Muscle layer of colon (tissue), 2 donors: ENCODE data around the gene HADHB.

Experiments
- H3K27ac ChIP-seq: one replicate; pipeline ENCODE4 v1.7.0; 2013; ENCODE audit warnings: low read depth, mild to moderate bottlenecking, low read length, moderate library complexity
- H3K27me3 ChIP-seq, 2 donors: one replicate each; pipeline ENCODE4 v1.7.0; 2013; ENCODE audit warnings: low read length in 2 of 2, mild to moderate bottlenecking in 2 of 2; ENCODE audit not compliant: insufficient read depth in 2 of 2, control insufficient read depth in 1 of 2
- H3K36me3 ChIP-seq: one replicate; pipeline ENCODE4 v1.7.0; 2013; ENCODE audit warnings: mild to moderate bottlenecking, low read length; ENCODE audit not compliant: insufficient read depth
- H3K4me1 ChIP-seq: one replicate; pipeline ENCODE4 v1.7.0; 2013; ENCODE audit warnings: mild to moderate bottlenecking, low read length; ENCODE audit not compliant: insufficient read depth
- H3K4me3 ChIP-seq, 2 donors: one replicate each; pipeline ENCODE4 v1.7.0; 2013; ENCODE audit warnings: low read length in 2 of 2, low read depth in 1 of 2, mild to moderate bottlenecking in 1 of 2, moderate library complexity in 1 of 2
- H3K9ac ChIP-seq: one replicate; pipeline ENCODE4 v1.7.0; 2013; ENCODE audit warnings: low read length
- H3K9me3 ChIP-seq: one replicate; pipeline ENCODE4 v1.7.0; 2013; ENCODE audit warnings: mild to moderate bottlenecking, low read length
- donor health status: abdominal sarcoma.
- donor health status: Adenocarcinoma of cecum.

The HADHB gene

DNA sequence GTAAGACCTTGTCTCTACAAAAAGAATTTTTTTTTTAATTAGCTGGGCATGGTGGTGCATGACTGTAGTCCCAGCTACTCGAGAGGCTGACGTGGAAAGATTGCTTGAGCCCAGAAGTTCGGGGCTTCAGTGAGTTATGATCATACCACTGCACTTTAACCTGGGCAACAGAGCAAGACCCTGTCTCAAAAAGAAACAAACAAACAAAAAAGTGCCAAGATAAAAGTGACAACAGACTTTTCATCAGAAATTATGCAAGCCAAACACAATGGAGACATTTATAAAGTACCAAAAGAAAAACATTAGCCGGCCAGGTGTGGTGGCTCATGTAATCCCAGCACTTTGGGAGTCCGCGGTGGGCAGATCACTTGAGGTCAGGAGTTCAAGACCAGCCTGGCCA, 27.0 kb upstream of the HADHB start:
- Histone ChIP-seq H3K9ac (no peak overlapping the region), H3K27ac (no peak overlapping the region), H3K36me3 (peaks cover 84% of the 10 kb centered on the region), H3K27me3 (no peaks in the 10 kb centered on the region), H3K4me1 (no peaks in the 10 kb centered on the region), H3K9me3 (no peaks in the 10 kb centered on the region), H3K4me3 (no peak overlapping the region)

DNA sequence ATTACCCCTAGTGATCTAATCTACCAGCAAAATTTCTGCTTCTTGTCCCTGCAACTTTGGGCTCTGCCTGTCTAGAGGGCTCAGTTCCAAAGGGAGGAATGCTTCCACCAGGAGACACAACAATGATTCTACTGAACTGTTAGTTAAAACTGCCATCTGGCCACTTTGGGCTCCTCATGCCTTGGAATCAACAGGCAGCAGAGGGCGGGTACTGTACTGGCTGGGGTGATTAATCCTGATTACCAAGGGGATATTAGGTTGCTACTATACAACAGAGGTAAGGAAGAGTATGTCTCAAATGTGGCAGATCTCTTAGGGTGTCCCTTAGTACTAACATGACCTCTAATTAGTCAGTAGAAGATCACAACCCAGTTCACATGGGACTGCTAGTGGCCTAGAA, 21.7 kb upstream of the HADHB start:
- H3K27ac ChIP-seq: no peak overlapping the region
- no peak overlapping the region for H3K4me3 ChIP-seq
- H3K36me3 ChIP-seq: peaks cover 48% of the 10 kb centered on the region
- no peak overlapping the region for H3K9ac ChIP-seq
- no peaks in the 10 kb centered on the region for H3K27me3 ChIP-seq
- H3K4me1 ChIP-seq: no peaks in the 10 kb centered on the region
- H3K9me3 ChIP-seq: no peaks in the 10 kb centered on the region

DNA sequence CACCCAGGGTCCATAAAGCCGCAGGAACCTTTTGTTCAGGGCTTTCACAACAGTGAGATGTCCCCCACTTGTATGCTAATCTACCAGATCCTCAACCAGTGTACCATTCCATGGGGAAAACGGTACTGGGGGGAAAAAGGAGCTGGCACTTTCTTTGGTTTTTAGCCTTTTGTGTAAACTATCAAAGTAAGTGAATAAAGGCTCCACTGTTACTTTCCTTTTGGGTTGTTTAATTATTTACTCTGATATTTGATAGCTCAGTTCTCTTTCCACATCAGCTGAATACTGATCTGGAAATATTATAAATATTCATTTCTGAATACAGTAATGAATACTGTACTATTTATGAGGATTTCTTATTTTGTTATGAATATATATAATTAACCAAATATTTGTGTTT, 20.6 kb upstream of the HADHB start:
- Histone ChIP-seq H3K4me1 (no peaks in the 10 kb centered on the region), H3K27ac (no peak overlapping the region), H3K9ac (no peak overlapping the region), H3K4me3 (no peak overlapping the region), H3K36me3 (peaks cover 55% of the 10 kb centered on the region), H3K9me3 (no peaks in the 10 kb centered on the region), H3K27me3 (no peaks in the 10 kb centered on the region)

DNA sequence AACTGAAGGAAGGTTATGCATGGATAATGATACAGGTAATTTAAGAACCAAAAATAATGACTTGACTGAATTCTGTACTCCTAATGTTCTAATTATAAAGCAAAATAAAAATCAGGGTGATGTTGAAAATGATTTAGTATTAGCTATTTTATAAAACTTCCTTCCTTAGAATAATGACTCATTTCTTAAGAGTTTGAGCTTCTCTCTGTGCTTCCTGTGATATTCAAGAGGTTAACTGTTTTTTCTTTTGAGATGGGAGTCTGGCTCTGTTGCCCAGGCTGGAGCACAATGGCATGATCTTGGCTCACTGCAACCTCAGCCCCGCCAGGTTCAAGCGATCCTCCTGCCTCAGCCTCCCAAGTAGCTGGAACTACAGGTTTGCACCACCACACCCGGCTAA, 15.1 kb upstream of the HADHB start:
- H3K4me1 ChIP-seq: no peaks in the 10 kb centered on the region
- H3K9me3 ChIP-seq: no peaks in the 10 kb centered on the region
- H3K27me3 ChIP-seq: no peaks in the 10 kb centered on the region
- H3K27ac ChIP-seq: no peak overlapping the region
- no peak overlapping the region for H3K9ac ChIP-seq
- H3K36me3 ChIP-seq: peaks cover 70% of the 10 kb centered on the region
- H3K4me3 ChIP-seq: no peak overlapping the region

DNA sequence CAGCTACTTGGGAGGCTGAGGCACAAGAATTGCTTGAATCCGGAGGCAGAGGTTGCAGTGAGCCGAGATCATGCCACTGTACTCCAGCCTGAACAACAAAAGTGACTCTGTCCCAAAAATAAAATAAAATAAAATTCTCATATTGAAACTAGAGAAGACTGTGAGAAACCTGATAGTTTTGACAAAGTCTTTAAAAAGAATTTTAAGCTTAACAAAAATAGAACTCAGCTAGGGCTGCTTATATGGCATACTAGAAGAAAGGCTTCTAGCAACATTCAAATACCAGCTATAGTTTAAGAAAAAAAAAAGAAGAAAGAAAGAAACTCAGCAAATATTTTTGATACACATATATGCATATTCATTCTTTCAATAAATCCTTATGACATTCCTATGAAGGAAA, 13.9 kb upstream of the HADHB start:
- Histone ChIP-seq H3K9me3 (no peaks in the 10 kb centered on the region), H3K9ac (no peak overlapping the region), H3K4me1 (no peaks in the 10 kb centered on the region), H3K27me3 (no peaks in the 10 kb centered on the region), H3K36me3 (peaks cover 78% of the 10 kb centered on the region), H3K27ac (no peak overlapping the region), H3K4me3 (no peak overlapping the region)

DNA sequence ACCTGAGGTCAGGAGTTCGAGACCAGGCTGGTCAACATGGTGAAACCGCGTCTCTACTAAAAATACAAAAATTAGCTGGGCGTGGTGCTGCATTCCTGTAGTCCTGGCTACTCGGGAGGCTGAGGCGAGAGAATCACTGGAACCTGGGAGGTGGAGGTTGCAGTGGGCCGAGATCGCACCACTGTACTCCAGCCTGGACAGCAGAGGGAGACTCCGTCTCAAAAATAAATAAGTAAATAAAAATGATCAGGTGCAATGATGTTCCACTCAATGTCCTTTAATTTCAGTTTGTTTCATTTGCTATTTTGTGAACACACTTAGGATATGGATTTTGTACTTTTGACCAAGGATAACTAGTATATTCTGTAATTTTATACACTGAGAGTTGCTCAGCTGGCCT, 9.7 kb upstream of the HADHB start:
- Histone ChIP-seq H3K27me3 (no peaks in the 10 kb centered on the region), H3K9me3 (no peaks in the 10 kb centered on the region), H3K36me3 (peaks cover 72% of the 10 kb centered on the region), H3K27ac (no peak overlapping the region), H3K4me1 (peaks cover under 1% of the 10 kb centered on the region), H3K9ac (no peak overlapping the region), H3K4me3 (no peak overlapping the region)

DNA sequence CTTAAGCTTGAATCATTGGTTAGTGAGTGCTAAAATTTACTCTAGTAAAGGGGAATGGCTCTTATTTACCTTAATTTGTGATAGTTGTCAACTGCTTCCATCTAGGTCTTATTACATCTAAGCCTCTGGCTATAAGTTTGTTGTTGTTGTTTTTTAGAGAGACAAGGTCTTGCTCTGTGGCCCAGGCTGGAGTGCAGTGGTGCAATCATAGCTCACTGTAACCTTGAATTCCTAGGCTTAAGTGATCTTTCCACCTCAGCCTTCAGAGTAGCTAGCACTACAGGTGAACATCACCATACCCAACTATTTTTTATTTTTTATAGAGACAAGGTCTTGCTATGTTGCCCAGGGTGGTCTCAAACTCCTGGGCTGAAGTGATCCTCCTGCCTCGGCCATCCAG, 6.9 kb upstream of the HADHB start:
- Histone ChIP-seq H3K4me3 (no peak overlapping the region), H3K27ac (no peak overlapping the region), H3K9me3 (no peaks in the 10 kb centered on the region), H3K9ac (no peak overlapping the region), H3K27me3 (no peaks in the 10 kb centered on the region), H3K36me3 (peaks cover 49% of the 10 kb centered on the region), H3K4me1 (peaks cover 6% of the 10 kb centered on the region)

DNA sequence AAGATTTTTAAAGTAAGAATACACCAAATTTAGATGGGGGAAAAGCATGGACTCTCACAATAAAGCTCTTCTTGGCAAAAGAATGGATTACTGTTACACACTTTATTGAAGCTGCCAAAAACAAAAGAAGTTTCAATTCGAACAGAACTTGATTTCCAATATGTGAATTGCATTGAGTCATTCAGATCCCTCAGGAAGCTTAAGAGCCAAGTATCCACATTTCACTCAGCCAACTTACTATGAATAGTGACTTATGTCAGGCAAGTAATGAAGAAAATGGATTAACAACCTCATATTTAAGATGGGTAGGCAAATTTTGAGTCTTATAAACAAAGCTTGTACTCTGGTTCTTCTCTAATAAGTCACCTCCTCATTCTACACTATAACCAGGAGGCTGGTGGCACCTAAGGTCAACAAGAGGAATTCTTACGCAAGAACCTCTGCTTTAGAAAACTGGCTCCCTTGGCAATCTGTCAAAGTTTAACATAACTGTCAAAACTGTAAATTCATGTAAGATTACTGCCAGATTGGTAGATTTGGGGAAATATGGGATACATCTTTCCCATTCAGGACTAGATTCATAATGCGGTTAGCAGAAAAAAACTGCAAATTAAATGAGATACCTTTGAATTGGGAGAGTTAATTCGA, 6.3 kb upstream of the HADHB start:
- no peaks in the 10 kb centered on the region for H3K9me3 ChIP-seq
- no peaks in the 10 kb centered on the region for H3K27me3 ChIP-seq
- H3K36me3 ChIP-seq: peaks cover 44% of the 10 kb centered on the region
- H3K4me1 ChIP-seq: peaks cover 12% of the 10 kb centered on the region
- no peak overlapping the region for H3K4me3 ChIP-seq
- H3K9ac ChIP-seq: no peak overlapping the region
- no peak overlapping the region for H3K27ac ChIP-seq

DNA sequence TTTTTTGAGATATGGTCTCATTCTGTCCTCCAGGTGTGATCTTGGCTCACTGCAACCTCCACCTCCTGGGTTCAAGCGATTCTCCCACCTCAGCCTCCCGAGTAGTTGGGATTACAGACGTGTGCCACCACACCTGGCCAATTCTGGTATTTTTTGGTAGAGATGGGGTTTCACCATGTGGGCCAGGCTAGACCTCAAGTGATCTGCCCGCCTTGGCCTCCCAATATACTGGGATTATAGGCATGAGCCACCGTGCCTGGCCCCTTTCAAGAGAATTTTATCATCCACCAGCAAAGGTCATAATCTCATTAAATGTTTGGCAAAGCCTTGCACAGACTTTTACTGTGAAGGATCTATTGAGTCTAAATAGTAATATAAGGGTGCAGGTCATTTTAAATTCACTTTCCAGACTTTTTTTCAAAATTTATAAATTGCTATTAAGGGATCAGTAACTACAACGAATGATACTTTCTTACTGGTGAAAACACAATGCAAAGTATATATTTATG, 2.8 kb upstream of the HADHB start:
- Histone ChIP-seq H3K27ac (no peak overlapping the region), H3K4me1 (peaks cover 25% of the 10 kb centered on the region), H3K9ac (no peak overlapping the region), H3K27me3 (no peaks in the 10 kb centered on the region), H3K9me3 (no peaks in the 10 kb centered on the region), H3K4me3 (no peak overlapping the region), H3K36me3 (peaks cover 13% of the 10 kb centered on the region)

DNA sequence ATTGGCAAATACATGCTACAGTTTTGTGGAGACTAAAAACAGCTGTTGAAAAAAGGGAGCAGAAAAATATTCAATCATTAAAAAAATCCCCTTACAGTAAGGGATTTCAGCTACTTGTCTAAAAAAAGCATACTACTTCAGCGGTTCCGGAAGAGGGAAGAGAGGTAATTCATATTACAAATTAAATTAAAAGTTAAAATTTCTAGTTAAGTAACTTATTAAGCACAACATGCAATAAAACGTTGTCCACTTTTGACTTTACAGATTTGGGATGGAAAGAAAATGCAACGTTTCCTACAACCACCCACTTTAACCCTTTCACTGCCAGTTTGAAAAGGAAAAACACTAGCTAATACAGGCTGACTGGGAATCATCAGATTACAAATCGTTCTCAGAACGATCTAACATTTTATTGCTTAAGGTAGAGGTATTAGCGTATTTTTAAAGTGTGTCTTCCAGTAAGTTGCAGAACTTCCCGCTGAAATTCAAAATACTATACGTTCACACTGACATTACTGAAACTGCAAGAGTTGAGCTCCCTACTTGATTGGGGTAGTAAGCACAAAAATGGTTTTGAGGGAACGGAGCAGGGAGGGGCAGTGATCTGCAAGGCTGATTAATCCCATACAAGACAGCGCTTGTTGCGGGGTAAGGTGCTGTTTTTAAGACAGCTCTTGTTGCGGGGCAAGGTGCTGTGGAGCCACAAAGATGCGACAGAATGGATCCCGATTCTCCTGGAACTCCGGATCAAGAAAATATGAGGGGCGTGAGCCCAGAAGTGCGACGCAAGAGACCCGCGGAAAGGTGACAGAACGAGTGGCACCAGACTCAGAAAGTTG, 1.1 kb upstream of the HADHB start:
- Histone ChIP-seq H3K36me3 (no peaks in the 10 kb centered on the region), H3K9ac (peak overlapping the region; percentile 98), H3K9me3 (no peaks in the 10 kb centered on the region), H3K4me1 (peaks cover 25% of the 10 kb centered on the region), H3K27me3 (no peaks in the 10 kb centered on the region), H3K27ac (peak overlapping the region; percentile 100), H3K4me3 (peak overlapping the region; percentile 89 to 95)

DNA sequence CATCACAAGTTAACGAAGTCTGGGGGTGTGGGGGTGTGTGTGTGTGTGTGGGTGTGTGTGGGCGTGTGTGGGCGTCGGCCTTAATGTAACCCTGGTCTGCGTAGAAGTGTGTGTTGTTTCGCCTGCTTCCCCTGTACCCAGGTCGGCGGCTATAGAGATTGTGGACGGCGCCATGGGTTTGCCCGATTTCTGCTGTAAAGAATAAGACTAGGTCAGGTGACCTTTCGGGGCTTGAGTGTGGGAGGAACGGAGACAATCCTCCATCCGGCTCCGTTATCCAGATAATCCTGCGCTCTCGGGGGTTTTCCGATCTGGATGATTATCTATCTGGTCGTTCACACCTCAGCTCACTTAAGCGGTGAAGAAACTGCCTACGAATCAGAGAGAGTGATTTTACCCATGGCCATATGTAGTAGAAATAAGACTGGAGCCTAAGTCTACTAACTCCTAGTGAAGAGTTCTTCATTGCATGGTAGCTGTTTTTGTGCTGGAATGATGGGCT, 543 bp downstream of the HADHB start:
- peak overlapping the region; percentile 100 for H3K27ac ChIP-seq
- H3K4me1 ChIP-seq: peaks cover 23% of the 10 kb centered on the region
- peak overlapping the region; percentile 98 for H3K9ac ChIP-seq
- peak overlapping the region; percentile 89 to 95 for H3K4me3 ChIP-seq
- no peaks in the 10 kb centered on the region for H3K36me3 ChIP-seq
- H3K27me3 ChIP-seq: no peaks in the 10 kb centered on the region
- no peaks in the 10 kb centered on the region for H3K9me3 ChIP-seq
